Fibroblast of skin of abdomen (primary cell): ENCODE measurements around the gene CHAC1. TPM values are rescaled to one million over a fixed set of nuclear protein-coding genes. Genes with fewer than 3 reads are reported as not detected.
A peak's percentile ranks its signal among the peaks of the same experiment; 100 is the strongest.

Experiments
- DNase-seq: peaks from one replicate; pipeline ENCODE4 v3.0.0-alpha.2; 2013
- polyA plus RNA-seq, 2 experiments: library from polyadenylated mRNA; unstranded; fragments of 120-200 nt; gene quantifications; one replicate each; pipeline ENCODE4 v1.2.1, GENCODE V29; 2013; ENCODE audit not compliant: insufficient read length in 2 of 2

The CHAC1 gene
- polyA plus RNA-seq (2013, experiment 1 of 2; ENCODE audit: insufficient read length), result 74.5 TPM
- polyA plus RNA-seq (2013, experiment 2 of 2; ENCODE audit: insufficient read length), result 82.6 TPM

GRCh38 chr15:40952901-40953712 lies at the start of gene CHAC1:
Gene CHAC1 (plus strand): TSS chr15:40953471. CDS start chr15:40953584, 113 bp downstream.
- DNase-seq, result peak; percentile 98

- DNase-seq, result no peak
Measured at GRCh38 chr15:40904552-40905201, 48.6 kb upstream of the CHAC1 start.

- DNase-seq, result peak; percentile 88
Measured at GRCh38 chr15:40906091-40906990, 46.9 kb upstream of the CHAC1 start.

GRCh38 chr15:40906991-40907802 lies 46.1 kb upstream of the CHAC1 start:
- DNase-seq, result peak; percentile 17

- DNase-seq, result no peak
Measured at GRCh38 chr15:40908095-40908494, 45.2 kb upstream of the CHAC1 start.

GRCh38 chr15:40909662-40910630 lies 43.3 kb upstream of the CHAC1 start:
- peak; percentile 85 for DNase-seq

- DNase-seq, result no peak
Measured at GRCh38 chr15:40911141-40911540, 42.1 kb upstream of the CHAC1 start.

GRCh38 chr15:40911693-40912092 lies 41.6 kb upstream of the CHAC1 start:
- DNase-seq, result no peak

GRCh38 chr15:40912478-40912877 lies 40.8 kb upstream of the CHAC1 start:
- no peak for DNase-seq

- no peak for DNase-seq
Measured at GRCh38 chr15:40914013-40914412, 39.3 kb upstream of the CHAC1 start.

GRCh38 chr15:40914486-40914885 lies 38.8 kb upstream of the CHAC1 start:
- no peak for DNase-seq

- DNase-seq, result no peak
Measured at GRCh38 chr15:40915116-40915661, 38.1 kb upstream of the CHAC1 start.

- DNase-seq, result no peak
Measured at GRCh38 chr15:40915679-40916078, 37.6 kb upstream of the CHAC1 start.

- no peak for DNase-seq
Measured at GRCh38 chr15:40917585-40917984, 35.7 kb upstream of the CHAC1 start.

- no peak for DNase-seq
Measured at GRCh38 chr15:40918146-40918798, 35.0 kb upstream of the CHAC1 start.

- DNase-seq, result no peak
Measured at GRCh38 chr15:40918799-40919392, 34.4 kb upstream of the CHAC1 start.

- DNase-seq, result no peak
Measured at GRCh38 chr15:40921949-40922607, 31.2 kb upstream of the CHAC1 start.

- DNase-seq, result no peak
Measured at GRCh38 chr15:40922608-40923005, 30.7 kb upstream of the CHAC1 start.

- DNase-seq, result no peak
Measured at GRCh38 chr15:40923551-40923950, 29.7 kb upstream of the CHAC1 start.
